Hematopoietic multipotent progenitor cell treated with erythropoietin and hydrocortisone succinate and interleukin-3 and kit ligand, for 4 days (in vitro differentiated cells): ENCODE data around the gene PPIA.
A peak's percentile ranks its signal among the peaks of the same experiment; 100 is the strongest.

Source experiments
- DNase-seq: peaks from one replicate; pipeline ENCODE4 v3.0.0-alpha.2; 2015

The PPIA gene

GRCh38 chr7:44796504-44797328, at the start of gene PPIA:
PPIA (plus strand) TSS chr7:44796681; CDS start chr7:44796725, 44 bp downstream.
- peak; percentile 99 for DNase-seq

GRCh38 chr7:44748045-44748947, 48.2 kb upstream of the PPIA start, which contains the start of gene ZMIZ2:
ZMIZ2 (plus strand) TSS chr7:44748847; CDS start chr7:44756250, 7,403 bp downstream.
- peak; percentile 95 for DNase-seq

DNA sequence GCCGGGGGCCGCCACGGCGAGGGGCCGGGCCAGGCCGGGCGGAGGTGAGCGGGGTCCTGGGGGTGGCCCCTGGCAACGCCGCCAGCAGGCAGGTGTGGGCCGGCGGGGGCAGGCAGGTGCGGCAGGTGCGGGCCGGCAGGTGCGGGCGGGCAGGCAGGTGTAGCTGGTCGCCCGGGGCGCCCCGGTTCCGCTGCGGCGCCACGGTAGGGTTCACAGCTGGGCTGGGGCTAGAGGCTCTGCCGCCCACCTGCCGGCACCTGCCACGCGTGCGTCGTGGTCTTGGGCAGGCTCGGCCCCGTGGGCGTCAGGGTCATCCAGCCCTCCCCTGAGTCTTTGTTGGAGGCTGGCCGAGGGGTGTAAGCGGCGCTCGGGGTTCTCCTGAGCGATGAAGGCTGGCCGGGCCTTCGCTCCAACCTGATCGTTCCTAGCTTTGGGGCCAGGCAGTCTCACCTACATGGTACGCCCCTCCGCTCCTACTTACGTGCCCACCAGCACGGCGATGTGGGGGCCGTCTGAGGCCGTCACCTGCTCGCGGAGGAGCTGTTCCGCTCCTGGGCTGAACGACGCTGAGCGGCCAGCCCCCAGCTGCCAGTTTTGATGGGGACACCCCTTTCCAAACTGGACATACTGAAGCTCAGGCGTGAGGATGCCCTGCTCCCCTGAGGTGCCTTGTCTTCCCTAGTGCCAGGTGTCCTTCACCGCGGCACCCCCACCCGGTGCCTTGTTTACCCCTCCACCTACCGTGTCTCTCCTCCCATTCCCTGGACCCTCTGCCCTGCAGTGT, 47.3 kb upstream of the PPIA start:
- DNase-seq = peak; percentile 29

- no peak for DNase-seq
Measured at GRCh38 chr7:44749992-44750391, 46.5 kb upstream of the PPIA start.

GRCh38 chr7:44750424-44750823, 46.1 kb upstream of the PPIA start:
- no peak for DNase-seq

- DNase-seq = peak; percentile 42
Measured at GRCh38 chr7:44750921-44751571, 45.4 kb upstream of the PPIA start.

- DNase-seq = no peak
Measured at GRCh38 chr7:44752822-44753221, 43.7 kb upstream of the PPIA start.

GRCh38 chr7:44754802-44755697, 41.4 kb upstream of the PPIA start:
- DNase-seq = no peak

DNA sequence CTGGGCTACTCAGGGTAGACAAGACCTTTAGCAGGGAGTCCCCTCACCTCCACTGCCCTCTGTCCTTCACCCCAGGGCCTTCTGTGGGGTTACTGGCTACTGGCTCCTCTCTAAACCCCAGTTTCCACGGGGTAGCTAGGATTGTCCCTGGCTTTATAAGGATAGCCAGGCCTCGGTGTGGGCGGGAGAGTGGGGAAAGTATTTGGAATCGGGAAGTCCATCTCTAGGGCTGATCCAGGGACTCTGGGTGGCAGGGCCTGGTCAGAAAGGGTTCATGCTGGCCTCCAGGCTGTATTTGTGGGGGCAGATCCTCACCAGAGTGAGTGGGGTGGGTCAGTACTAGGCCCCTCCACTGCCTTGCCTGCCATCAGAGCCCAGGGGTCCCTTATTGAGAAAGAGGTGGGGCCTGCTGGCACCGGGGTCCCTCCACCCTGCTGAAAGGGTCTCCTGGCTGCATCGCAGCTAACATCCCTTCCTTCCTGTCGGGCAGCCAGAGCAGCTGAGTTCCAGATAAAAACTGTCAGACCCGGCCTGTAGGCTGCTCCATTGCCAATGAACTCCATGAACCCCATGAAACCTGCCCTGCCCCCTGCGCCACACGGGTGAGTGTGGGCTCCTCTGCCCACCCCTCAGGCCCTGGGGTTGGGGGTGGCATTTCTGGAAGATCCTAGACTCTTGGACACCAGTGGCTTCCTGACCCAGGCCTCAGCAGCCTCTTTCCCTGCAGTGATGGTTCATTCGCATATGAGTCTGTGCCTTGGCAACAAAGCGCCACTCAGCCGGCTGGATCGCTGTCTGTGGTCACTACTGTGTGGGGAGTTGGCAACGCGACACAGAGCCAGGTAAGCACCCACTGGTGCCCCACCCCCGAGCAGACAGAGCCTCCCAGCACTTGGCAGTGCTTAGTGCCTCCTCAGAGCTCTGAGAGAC, 40.5 kb upstream of the PPIA start:
- no peak for DNase-seq

DNA sequence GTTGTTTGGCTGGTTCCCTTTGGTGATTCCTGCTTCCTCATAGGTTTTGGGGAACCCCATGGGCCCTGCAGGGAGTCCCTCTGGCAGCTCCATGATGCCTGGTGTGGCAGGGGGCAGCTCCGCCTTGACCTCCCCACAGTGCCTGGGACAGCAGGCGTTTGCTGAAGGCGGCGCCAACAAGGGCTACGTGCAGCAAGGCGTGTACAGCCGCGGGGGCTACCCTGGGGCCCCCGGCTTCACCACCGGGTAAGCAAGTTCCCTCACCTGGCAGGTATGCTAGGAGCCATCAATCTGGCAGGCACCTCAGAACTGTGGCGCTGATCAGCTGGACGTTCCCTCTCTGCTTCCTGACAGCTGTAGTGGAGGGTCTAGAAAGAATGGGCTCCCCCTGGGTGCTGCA, 39.6 kb upstream of the PPIA start:
- no peak for DNase-seq

GRCh38 chr7:44757311-44757710, 39.2 kb upstream of the PPIA start:
- DNase-seq = no peak

DNA sequence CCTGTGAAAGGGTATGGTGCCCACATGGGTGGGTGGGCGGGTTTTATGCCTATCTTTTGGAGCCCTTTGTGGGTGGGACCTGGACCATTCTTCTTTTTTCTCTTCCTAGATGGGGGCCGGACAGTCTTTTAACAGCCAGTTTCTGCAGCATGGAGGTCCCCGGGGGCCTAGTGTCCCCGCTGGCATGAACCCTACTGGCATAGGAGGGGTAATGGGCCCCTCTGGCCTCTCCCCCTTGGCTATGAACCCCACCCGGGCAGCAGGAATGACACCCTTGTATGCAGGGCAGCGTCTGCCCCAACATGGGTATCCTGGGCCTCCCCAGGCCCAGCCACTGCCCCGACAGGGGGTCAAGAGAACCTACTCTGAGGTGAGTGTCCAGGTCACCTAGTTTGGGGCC, 38.7 kb upstream of the PPIA start:
- DNase-seq = no peak

- DNase-seq = no peak
Measured at GRCh38 chr7:44759246-44759645, 37.2 kb upstream of the PPIA start.

GRCh38 chr7:44760034-44760580, 36.4 kb upstream of the PPIA start:
- no peak for DNase-seq

DNA sequence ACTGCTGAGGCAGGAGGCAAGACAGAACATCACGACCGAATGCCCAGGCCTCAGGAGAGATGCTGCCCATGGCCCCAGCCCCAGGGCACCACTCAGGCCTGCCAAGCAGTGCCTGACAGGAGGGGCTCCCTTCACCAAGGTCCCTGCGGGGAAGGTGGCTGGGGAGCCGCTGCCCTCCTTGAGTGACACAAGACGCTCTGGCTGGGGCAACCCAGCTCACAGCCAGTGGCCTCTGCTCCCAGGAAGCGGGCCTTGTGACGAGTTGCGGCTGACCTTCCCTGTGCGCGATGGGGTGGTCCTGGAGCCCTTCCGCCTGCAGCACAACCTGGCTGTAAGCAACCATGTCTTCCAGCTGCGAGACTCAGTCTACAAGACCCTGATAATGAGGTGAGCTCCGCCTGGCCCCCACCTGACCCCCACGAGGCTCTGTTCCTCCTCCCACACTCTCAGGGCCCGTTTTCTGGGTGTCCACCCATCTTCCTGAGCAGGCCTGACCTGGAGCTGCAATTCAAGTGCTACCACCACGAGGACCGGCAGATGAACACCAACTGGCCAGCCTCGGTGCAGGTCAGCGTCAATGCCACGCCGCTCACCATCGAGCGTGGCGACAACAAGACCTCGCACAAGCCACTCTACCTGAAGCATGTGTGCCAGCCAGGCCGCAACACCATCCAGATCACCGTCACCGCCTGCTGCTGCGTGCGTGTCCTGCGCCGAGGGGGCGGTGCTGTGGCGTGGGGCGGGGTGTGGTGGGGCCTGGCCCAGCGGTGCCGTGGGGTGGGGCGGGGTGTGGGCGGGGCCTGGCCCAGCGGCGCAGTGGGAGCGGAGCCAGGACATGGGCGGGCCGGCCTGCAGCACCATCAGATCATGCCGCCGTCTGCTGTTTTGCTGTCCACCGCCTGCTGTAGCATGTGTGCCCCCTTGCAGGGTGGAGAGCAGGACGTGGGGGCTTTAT, 35.0 kb upstream of the PPIA start:
- no peak for DNase-seq

DNA sequence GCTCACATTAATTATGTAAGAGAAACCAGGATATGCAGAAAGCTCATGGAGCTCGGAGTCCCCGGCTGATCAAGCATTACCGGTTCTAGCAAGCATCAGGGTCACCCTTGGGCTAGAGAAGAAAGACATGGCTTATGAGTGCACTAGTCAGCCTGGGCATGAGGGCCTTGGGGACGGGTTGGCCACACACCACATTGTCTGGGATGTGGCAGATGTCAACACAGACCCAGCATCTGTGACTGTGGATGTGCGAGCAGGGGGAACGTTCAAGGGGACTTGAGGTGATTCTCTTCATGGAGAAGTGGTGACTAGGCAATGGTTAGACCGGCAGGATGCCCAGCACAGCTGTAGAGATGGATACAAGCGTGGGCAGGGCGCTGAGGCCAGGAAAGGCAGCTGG, 34.2 kb upstream of the PPIA start:
- DNase-seq = no peak

- DNase-seq = no peak
Measured at GRCh38 chr7:44762726-44763522, 33.6 kb upstream of the PPIA start.

DNA sequence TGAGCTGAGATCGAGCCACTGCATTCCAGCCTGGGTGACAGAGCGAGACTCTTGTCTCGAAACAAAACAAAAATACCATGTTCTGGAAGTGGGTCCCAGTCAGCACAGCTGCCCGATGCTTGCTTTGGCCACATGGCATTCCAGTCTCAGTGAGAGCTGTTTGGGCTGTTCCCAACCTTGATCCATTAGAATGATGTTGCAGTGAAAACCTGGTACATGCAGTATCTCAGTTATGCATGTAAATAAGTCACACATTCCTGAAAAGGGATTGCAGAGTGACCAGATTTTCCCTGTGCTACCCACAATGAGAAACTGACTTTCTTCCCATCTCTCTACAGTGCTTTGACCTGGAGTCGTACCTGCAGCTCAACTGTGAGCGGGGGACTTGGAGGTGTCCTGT, 32.4 kb upstream of the PPIA start:
- no peak for DNase-seq
